Dermis microvascular lymphatic vessel endothelial cell (primary cell): Measurements from ENCODE around the gene TMCO6. TPM values are rescaled to one million over a fixed set of nuclear protein-coding genes. Genes with fewer than 3 reads are reported as not detected.
"Not testable (repeated sequence)": the region's sequence is repeated elsewhere in the genome, so short reads cannot be mapped to it uniquely, and the experiment has no call there.

Experiments
- DNase-seq, 2 donors: peaks; one replicate each; pipeline versions ENCODE4 v3.0.0 to v3.0.0-alpha.2; 2010; ENCODE audit warnings: low read depth in 2 of 2
- total RNA-seq: library from RNA; depleted of rRNA; stranded (reverse); fragments of >200 nt; gene quantifications from 2 replicates; pipeline ENCODE4 v1.2.1, GENCODE V29; 2014

TMCO6 gene
- total RNA-seq, result 8.5 and 12.4 TPM in 2 replicates

GRCh38 chr5:140639148-140639981 is at the start of gene TMCO6:
TSS of gene TMCO6 (plus strand) at chr5:140639451. CDS start at chr5:140639528, 77 bp downstream.
- peak; percentile 91 to 96 for DNase-seq

DNA sequence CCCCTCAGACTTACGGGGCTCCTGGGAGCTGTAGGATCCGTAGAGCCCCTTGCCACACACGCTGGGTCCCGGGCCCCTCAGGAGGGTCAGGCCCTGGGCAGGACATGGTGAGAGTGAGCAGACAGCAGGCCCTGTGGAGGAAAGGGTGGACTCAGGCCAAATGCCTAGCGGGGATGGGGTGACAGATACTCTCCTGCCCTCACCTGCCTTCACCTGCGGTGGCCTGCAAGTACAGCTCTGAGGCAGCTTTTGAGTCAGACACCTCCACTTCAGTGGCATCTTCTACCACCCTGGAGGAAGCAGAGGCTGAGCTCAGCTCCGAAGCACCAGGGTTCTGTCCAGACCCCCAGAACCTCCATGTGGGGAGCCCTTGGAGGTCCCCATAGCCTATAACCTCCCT is 48.4 kb upstream of the TMCO6 start:
- DNase-seq, result no peak

- DNase-seq, result no peak
Observed at GRCh38 chr5:140591747-140592372, 47.4 kb upstream of the TMCO6 start.

DNA sequence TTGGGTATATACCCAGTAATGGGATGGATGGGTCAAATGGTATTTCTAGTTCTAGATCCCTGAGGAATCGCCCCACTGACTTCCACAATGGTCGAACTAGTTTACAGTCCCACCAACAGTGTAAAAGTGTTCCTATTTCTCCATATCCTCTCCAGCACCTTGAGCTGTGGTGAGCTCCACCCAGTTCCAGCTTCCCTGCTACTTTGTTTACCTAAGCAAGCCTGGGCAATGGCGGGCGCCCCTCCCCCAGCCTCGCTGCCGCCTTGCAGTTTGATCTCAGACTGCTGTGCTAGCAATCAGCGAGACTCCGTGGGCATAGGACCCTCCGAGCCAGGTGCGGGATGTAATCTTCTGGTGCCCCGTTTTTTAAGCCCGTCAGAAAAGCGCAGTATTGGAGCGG is 46.2 kb upstream of the TMCO6 start:
- DNase-seq, result not testable (repeated sequence)

GRCh38 chr5:140594169-140594568 is 45.1 kb upstream of the TMCO6 start:
- no peak for DNase-seq

DNA sequence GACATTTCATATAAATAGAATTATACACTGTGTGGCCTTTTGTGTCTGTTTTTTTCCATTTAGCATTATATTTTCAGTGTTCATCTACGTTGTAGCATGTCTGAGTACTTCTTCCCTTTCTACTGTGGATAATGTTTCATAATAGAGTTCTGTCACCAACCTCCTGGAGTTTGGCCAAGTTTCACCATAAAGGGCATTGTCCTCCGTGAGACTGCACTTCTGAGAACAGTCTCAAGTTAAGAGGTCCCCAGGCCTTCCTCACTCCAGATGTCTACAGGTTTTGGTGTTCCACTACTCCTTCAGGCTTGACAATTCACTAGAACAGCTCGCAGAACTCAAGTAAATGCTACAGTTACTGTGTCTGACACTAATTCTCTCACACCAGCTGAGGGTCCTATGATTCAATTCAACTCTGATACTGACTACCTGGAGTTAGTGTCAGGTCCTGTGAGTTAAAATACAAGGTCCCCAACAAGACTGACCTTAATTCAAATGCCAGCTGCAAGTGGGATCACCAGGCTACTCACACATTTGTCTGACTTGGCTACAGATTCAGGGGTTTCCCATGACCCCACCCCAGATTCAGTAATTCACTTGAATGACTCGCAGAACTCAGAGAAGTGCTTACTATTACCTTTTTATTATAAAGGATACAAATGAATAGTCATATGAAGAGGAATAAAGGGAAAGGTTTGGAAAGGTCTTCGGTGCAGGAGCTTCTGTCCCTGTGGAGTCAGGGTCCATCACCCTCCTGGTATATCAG is 43.5 kb upstream of the TMCO6 start:
- peak in 1 of 2 donors; percentile 35 for DNase-seq

DNA sequence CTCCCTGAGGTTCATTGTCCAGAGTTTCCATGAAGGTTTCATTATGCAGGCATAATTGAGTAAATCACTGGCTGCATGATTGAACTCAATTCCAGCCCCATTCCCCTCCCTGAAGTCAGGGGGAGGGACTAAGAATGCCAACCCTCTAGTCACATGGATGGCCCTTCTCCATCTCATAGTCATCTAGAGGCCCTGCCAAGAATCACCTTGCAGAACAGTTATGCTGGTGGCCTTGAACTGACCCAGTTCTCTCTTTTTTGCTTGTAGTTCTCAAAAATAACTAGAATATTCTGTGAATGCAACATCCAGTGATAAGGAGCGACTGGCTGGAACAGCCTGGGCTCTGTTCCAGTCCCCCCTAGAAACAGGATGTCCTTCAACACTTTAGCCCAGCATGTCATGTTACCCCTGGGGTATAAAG is 42.9 kb upstream of the TMCO6 start:
- DNase-seq, result no peak

DNA sequence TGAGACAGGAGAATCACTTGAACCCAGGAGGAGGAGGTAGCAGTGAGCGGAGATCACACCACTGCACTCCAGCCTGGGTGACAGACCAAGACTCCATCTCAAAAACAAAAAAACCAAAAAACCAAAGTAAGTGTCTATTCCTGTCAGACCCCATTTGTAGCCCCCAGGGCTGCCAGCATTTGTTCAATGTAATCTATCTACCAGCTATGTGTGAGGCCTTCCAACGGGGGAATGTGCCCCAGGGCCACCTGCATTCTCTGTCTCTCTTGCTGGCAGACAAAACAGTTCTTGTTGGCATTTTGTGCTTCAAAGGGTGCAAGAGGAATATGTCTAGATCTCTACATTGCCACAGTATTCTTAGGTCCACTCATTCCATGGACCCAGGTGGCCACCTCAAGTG is 40.4 kb upstream of the TMCO6 start:
- no peak for DNase-seq

DNA sequence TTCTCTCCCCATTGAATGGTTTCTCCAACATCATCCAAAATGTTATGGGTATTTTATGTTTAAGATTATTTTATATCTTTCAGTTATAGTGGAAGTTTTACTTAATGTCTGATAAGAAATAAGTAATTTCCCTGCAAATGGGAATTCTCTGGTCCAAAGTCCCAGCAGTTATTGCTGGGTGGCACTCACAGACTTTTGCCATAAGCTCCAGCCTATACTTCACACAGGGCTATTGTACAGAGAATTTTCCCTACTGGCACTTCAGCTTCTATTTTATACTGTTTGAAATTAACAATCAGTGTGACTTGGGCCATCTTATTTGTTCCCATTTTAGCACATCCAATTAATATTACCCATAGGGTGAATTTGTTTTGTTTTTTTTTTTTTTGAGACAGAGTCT is 39.2 kb upstream of the TMCO6 start:
- DNase-seq, result no peak

DNA sequence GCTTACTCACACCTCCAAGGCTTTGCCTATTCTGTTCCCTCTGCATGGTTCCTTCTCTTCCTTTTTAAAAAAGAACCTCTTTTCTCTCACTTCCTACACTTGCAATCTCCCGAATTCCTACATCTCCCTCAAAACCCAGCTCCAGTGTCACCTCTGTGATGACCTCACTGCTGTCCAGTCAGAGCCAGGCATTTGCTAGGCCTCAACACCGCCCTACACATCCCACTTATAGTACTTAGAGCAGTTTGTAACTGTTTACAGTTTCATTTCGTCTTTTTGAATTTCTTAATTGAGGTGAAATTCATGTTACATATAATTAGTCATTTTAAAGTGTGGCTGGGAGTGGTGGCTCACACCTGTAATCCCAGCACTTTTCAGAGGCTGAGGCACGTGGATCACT is 37.1 kb upstream of the TMCO6 start:
- DNase-seq, result no peak

GRCh38 chr5:140603446-140603698 is 35.9 kb upstream of the TMCO6 start:
- not testable (repeated sequence) for DNase-seq

GRCh38 chr5:140603734-140604133 is 35.5 kb upstream of the TMCO6 start:
- no peak for DNase-seq

- no peak for DNase-seq
Observed at GRCh38 chr5:140605879-140606278, 33.4 kb upstream of the TMCO6 start.

- DNase-seq, result no peak
Observed at GRCh38 chr5:140607031-140607430, 32.2 kb upstream of the TMCO6 start.

- no peak for DNase-seq
Observed at GRCh38 chr5:140608722-140609121, 30.5 kb upstream of the TMCO6 start.

DNA sequence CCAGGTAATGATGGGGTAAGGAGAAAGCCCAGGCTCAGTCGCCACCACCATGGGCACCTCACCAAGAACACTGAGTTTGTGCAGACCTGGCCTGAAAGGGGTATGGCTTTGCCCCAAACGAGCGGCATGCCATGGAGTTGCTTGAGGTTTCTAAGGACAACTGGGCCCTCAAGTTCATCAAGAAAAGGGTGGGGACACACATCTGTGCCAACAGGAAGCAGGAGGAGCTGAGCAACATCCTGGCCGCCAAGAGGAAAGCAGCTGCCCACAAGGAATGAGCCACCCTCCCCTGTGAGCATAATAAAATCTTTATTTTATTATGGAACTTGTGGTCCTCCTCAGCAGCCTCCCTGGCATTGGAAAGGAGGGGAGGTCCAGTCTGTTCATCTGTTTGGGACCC is 30.1 kb upstream of the TMCO6 start:
- DNase-seq, result peak in 1 of 2 donors; percentile 56

DNA sequence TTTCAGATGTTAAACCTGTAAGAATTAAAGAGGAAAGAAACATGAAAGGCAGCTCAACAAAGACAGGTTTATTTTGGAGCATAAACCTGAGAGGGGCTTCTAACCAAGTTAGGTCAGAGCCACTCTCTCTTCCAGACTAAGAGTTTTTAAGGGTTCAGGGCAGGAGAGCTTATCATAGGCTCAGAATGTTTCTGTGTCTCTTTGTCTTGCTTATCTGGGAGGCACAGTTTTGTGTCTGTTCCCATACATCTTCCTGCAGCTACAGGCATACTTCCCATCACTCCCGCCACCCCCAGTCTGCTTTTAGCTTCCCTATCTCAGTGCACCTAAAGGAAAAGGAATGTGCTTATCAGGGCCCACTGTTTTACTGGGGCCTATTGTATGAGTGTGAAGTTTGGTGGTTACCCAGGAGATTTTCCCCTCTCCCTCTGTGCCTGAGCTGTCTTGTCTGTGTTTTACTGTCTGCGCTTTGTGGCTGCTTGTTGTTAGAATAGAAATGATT is 28.2 kb upstream of the TMCO6 start:
- peak in 1 of 2 donors; percentile 61 for DNase-seq

GRCh38 chr5:140622301-140622700 is 16.9 kb upstream of the TMCO6 start:
- no peak for DNase-seq

GRCh38 chr5:140623061-140623460 is 16.2 kb upstream of the TMCO6 start:
- DNase-seq, result not testable (repeated sequence)

- DNase-seq, result not testable (repeated sequence)
Observed at GRCh38 chr5:140624886-140625285, 14.4 kb upstream of the TMCO6 start.

DNA sequence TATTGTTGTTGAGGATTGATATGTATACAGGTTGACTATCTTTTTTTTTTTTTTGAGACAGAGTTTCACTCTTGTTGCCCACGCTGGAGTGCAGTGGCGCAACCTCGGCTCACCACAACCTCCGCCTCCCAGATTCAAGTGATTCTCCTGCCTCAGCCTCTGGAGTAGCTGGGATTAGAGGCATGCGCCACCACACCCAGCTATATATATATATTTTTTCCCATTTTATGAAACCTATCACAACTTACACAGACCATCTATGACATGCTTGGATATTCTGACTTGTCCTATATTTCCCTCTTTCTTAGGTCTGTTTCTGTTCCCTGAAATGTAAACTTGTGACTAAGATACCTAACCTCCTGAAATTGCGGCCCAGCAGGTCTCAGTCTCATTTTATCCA is 11.3 kb upstream of the TMCO6 start:
- no peak for DNase-seq

- DNase-seq, result no peak
Observed at GRCh38 chr5:140628711-140629110, 10.5 kb upstream of the TMCO6 start.
